ENCODE measurements around the gene GCN1. TPM values are rescaled to one million over a fixed set of nuclear protein-coding genes. Genes with fewer than 3 reads are reported as not detected.

GCN1 gene
- total and polyA plus RNA-seq, 2 of the 8 experiments (the other 6 are each of a cell fraction or from before 2014, with no cell fraction given) = 61.4 to 133 TPM

DNA sequence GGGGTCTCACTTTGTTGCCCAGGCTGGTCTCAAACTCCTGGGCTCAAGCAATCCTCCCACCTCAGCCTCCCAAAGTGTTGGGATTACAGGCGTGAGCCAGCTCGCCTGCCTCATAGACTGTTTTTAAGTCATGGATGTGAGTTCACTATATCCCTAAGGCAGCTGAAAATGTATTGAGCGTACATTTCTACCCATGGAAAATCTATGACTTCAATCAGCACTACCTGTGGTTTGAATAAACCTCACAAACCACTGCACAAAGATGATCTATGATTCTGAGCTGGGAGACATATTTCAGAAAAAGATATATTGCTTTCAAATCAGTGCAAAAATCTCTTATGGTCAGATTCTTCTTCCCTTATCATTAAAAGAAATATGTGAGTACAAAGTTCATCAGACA lies 22.5 kb downstream of the GCN1 start:
- H3K79me1 ChIP-seq (ENCODE audit: low read depth, low read length) = no peaks in the 10 kb centered on the region; the same call in 1 of the 2 replicates
- no peak overlapping the region for H2BK15ac ChIP-seq (ENCODE audit: low read length)
- no peak overlapping the region for H3K4me2 ChIP-seq (ENCODE audit: insufficient read depth in 1 of 2, low read depth in 2 of 2, low read length in 2 of 2)
- H2BK12ac ChIP-seq (ENCODE audit: low read depth, low read length) = no peak overlapping the region
- H3K14ac ChIP-seq (ENCODE audit: insufficient read length) = no peak overlapping the region
- no peak overlapping the region for H3K4me3 ChIP-seq (ENCODE audit: extremely low read depth in 1 of 4, insufficient read depth in 2 of 4, low read depth in 3 of 4, low read length in 4 of 4)
- no peaks in the 10 kb centered on the region for H3K27me3 ChIP-seq (replicated peaks in 1 of 4; ENCODE audit: control insufficient read depth in 3 of 4, extremely low read depth in 1 of 4, insufficient read depth in 3 of 4, low read length in 3 of 4)
- no peak overlapping the region for H3K18ac ChIP-seq (ENCODE audit: extremely low read depth, low read length)
- H4K8ac ChIP-seq (ENCODE audit: extremely low read depth, insufficient read depth, low read length) = no peak overlapping the region
- DNase-seq (ENCODE audit: low read depth in 1 of 2, low spot score in 2 of 2) (no peak), FAIRE-seq (no peak)
- H2BK5ac ChIP-seq (ENCODE audit: low read depth, low read length) = no peak overlapping the region
- no peak overlapping the region for H2AK5ac ChIP-seq (ENCODE audit: low read depth, low read length)
- H4K91ac ChIP-seq (replicated peaks; ENCODE audit: insufficient read length, low read length) = no peak overlapping the region
- ChIA-PET POLR2A (ENCODE audit: partially characterized antibody) (interaction anchor here (1.4 to 20.9 kb wide), 3 partner anchors 22 to 119 kb away, joined by 4 to 358 read pairs (median 23); partner anchors contain the start of genes GCN1, RNU4-2 and RPLP0), CTCF (ENCODE audit: partially characterized antibody) (interaction anchor here (0.9 to 2.0 kb wide), 3 partner anchors 10 to 94 kb away, joined by 3 to 5 read pairs (median 3); no protein-coding TSS in a partner anchor)
- H3K27ac ChIP-seq (ENCODE audit: low read depth, low read length) = no peak overlapping the region
- H4K5ac ChIP-seq (ENCODE audit: insufficient read length, low read depth, low read length) = no peak overlapping the region
- H3K4me1 ChIP-seq (replicated peaks in 1 of 4; ENCODE audit: control insufficient read depth in 3 of 4, insufficient read depth in 4 of 4, low read length in 3 of 4) = no peaks in the 10 kb centered on the region
- H3K9ac ChIP-seq (replicated peaks in 1 of 4; ENCODE audit: extremely low read depth in 1 of 4, low read depth in 3 of 4, low read length in 3 of 4) = no peak overlapping the region
- H2BK20ac ChIP-seq (ENCODE audit: low read length) = no peak overlapping the region
- H3K9me3 ChIP-seq (ENCODE audit: insufficient read depth in 2 of 2, low read depth in 1 of 2, low read length in 1 of 2) = no peaks in the 10 kb centered on the region
- H2AFZ ChIP-seq (ENCODE audit: low read length) = no peak overlapping the region
- no peak overlapping the region for H2BK120ac ChIP-seq (replicated peaks; ENCODE audit: low read depth, low read length)
- peaks cover 43 to 87% (median 72%) of the 10 kb centered on the region in 4 experiments for H3K36me3 ChIP-seq (ENCODE audit: control insufficient read depth in 2 of 4, insufficient read depth in 4 of 4, low read length in 3 of 4)
- peaks cover 0 to 10% of the 10 kb centered on the region in 2 experiments for H4K20me1 ChIP-seq (replicated peaks in 1 of 2; ENCODE audit: control insufficient read depth in 1 of 2, insufficient read depth in 2 of 2, low read length in 2 of 2)
- 89% methylated on average over 3 of the region's 3 CpGs; no CpG with 5 or more reads in 1 of the 2 experiments for WGBS, 2 experiments (ENCODE audit: extremely low coverage in 1 of 2, insufficient coverage in 1 of 2, insufficient read length in 1 of 2, insufficient replicate concordance in 2 of 2, low coverage in 1 of 2, low lambda C conversion rate in 2 of 2, missing lambda C conversion rate in 1 of 2)
- no peaks in the 10 kb centered on the region for H3K79me2 ChIP-seq (ENCODE audit: control insufficient read depth in 1 of 2, insufficient read depth in 2 of 2, low read length in 2 of 2)
- H3K23ac ChIP-seq (ENCODE audit: insufficient read length) = no peak overlapping the region
- H3K56ac ChIP-seq (replicated peaks; ENCODE audit: insufficient read length, low read depth, low read length) = no peak overlapping the region
- no peak overlapping the region for H3K4ac ChIP-seq (replicated peaks; ENCODE audit: insufficient read length, low read depth, low read length)
- H3K23me2 ChIP-seq (ENCODE audit: low read depth, low read length) = no peaks in the 10 kb centered on the region
- TF ChIP-seq GTF2F1 (IDR thresholded peaks at IDR 0.05; ENCODE audit: borderline replicate concordance, low read depth, low read length) = no peak
- TF ChIP-seq RXRA (IDR thresholded peaks at IDR 0.05; ENCODE audit: insufficient read depth, low read depth, low read length) = no peak
- TF ChIP-seq CHD1 (IDR thresholded peaks at IDR 0.05; ENCODE audit: low read depth, low read length) = no peak
- TF ChIP-seq GABPA (IDR thresholded peaks at IDR 0.05; ENCODE audit: borderline replicate concordance, insufficient read depth, low read length) = no peak
- TF ChIP-seq KDM5A (IDR thresholded peaks at IDR 0.05; ENCODE audit: low read length) = no peak
- no peak for TF ChIP-seq BACH1 (IDR thresholded peaks at IDR 0.05; ENCODE audit: low read length)
- TF ChIP-seq POLR2A (IDR thresholded peaks at IDR 0.05; ENCODE audit: control extremely low read depth in 1 of 2, low read depth in 2 of 2, low read length in 2 of 2) = no peak
- TF ChIP-seq KDM4A (IDR thresholded peaks at IDR 0.05; ENCODE audit: low read depth, low read length, severe bottlenecking) = no peak
- TF ChIP-seq SIRT6 (IDR thresholded peaks at IDR 0.05; ENCODE audit: low read length) = no peak
- TF ChIP-seq TAF1 (IDR thresholded peaks at IDR 0.05; ENCODE audit: low read depth, low read length) = no peak
- TF ChIP-seq BRCA1 (IDR thresholded peaks at IDR 0.05; ENCODE audit: low read depth, low read length) = no peak
- no peak for TF ChIP-seq JUND (IDR thresholded peaks at IDR 0.05; ENCODE audit: low read length)
- TF ChIP-seq, protein P1, sequence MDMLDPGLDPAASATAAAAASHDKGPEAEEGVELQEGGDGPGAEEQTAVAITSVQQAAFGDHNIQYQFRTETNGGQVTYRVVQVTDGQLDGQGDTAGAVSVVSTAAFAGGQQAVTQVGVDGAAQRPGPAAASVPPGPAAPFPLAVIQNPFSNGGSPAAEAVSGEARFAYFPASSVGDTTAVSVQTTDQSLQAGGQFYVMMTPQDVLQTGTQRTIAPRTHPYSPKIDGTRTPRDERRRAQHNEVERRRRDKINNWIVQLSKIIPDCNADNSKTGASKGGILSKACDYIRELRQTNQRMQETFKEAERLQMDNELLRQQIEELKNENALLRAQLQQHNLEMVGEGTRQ (IDR thresholded peaks at IDR 0.05; ENCODE audit: low read length) = no peak
- TF ChIP-seq SAP30 (IDR thresholded peaks at IDR 0.05; ENCODE audit: insufficient read depth, insufficient replicate concordance, low read length) = no peak

Measured in H1 (cell line).